ENCODE results near the gene CPLANE1. TPM values are rescaled to one million over a fixed set of nuclear protein-coding genes. Genes with fewer than 3 reads are reported as not detected.
A peak's percentile ranks its signal among the peaks of the same experiment; 100 is the strongest.
"Not testable (repeated sequence)": the region's sequence is repeated elsewhere in the genome, so short reads cannot be mapped to it uniquely, and the experiment has no call there.

CPLANE1 gene
- total RNA-seq, 1 donor from 2014 or later, result 13.1 TPM

DNA sequence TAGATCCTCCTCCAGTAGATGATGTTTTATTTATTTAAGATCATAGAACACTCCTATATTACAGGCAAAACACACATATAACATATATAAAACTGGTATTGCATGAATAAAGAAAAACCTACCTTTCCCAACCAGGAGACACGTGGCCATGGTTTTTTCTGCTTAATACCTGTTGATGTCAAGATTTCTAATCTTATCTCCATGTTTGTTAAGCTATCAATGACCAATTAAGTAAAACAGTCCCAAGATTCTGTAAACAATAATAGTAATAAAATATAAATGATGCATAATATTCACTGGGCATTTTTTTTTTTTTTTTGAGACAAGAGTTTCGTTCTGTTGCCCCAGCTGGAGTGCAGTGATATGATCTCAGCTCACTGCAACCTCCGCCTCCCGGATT lies 1.7 kb downstream of the CPLANE1 start:
- TF ChIP-seq, protein P1, sequence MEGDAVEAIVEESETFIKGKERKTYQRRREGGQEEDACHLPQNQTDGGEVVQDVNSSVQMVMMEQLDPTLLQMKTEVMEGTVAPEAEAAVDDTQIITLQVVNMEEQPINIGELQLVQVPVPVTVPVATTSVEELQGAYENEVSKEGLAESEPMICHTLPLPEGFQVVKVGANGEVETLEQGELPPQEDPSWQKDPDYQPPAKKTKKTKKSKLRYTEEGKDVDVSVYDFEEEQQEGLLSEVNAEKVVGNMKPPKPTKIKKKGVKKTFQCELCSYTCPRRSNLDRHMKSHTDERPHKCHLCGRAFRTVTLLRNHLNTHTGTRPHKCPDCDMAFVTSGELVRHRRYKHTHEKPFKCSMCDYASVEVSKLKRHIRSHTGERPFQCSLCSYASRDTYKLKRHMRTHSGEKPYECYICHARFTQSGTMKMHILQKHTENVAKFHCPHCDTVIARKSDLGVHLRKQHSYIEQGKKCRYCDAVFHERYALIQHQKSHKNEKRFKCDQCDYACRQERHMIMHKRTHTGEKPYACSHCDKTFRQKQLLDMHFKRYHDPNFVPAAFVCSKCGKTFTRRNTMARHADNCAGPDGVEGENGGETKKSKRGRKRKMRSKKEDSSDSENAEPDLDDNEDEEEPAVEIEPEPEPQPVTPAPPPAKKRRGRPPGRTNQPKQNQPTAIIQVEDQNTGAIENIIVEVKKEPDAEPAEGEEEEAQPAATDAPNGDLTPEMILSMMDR (IDR thresholded peaks at IDR 0.05), result no peak
- H3K9me3 ChIP-seq, result no peaks in the 10 kb centered on the region
- intact Hi-C loops (cut with DNase I), result loop anchor here (5.0 kb wide), 1 partner anchor 125 kb away; the partner anchor contains the start of gene NUP155
- no peak for DNase-seq (ENCODE audit: low spot score in 2 of 2)
- H3K27ac ChIP-seq, result no peak overlapping the region
- peaks cover 6 to 15% of the 10 kb centered on the region in 2 donors for H3K4me1 ChIP-seq
- H3K4me3 ChIP-seq, result peak overlapping the region; percentile 90 to 99
- peaks cover 0 to 8% of the 10 kb centered on the region in 2 donors for H3K36me3 ChIP-seq
- no peaks in the 10 kb centered on the region for H3K27me3 ChIP-seq

DNA sequence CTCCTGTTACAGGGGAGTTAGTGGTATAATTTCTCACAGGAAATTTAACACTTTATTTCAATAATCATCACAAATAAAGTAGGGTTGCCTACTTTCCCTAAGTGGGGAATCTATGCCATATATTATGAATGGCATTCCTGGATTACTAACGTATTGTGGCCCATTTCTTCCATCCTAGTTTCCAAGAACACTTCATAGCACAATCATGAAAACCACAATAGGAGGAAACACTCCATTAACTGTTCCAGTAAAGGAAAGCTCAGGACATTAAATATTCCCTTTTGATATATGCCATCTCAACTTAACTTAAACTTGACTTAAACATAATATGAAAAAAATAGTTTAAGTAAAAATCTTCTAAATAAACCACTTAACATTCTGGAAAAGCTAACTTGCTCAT lies 2.1 kb downstream of the CPLANE1 start:
- no peak for DNase-seq (ENCODE audit: low spot score in 2 of 2)
- Histone ChIP-seq H3K4me3 (no peak overlapping the region), H3K27me3 (no peaks in the 10 kb centered on the region), H3K27ac (no peak overlapping the region), H3K9me3 (no peaks in the 10 kb centered on the region), H3K36me3 (peaks cover 2 to 11% of the 10 kb centered on the region in 2 donors), H3K4me1 (peaks cover 6 to 15% of the 10 kb centered on the region in 2 donors)
- intact Hi-C loops (cut with DNase I), result loop anchor here (5.0 kb wide), 1 partner anchor 125 kb away; the partner anchor contains the start of gene NUP155
- TF ChIP-seq, protein P1 (IDR thresholded peaks at IDR 0.05), result no peak

DNA sequence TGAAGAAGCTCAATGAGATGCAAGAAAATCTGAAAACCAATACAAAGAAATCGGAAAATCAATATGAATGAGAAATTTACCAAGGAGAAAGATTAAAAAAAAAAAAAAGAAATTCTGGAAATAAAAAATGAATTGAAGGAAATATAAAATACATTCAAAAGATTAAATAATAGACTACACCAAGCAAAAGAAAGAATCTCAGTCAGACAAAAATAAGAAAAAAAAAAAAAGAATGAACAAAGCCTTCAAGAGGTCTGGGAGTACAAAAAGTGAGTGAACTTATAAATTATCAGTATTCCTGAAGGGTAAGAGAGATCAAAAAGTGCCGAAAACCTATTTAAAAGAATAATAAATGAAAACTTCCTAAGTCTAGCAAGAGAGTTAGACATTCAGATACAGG lies 14.9 kb downstream of the CPLANE1 start:
- Histone ChIP-seq H3K9me3 (peaks cover 0 to 12% of the 10 kb centered on the region in 2 donors), H3K27ac (no peak overlapping the region), H3K4me1 (no peaks in the 10 kb centered on the region), H3K27me3 (no peaks in the 10 kb centered on the region), H3K4me3 (no peak overlapping the region), H3K36me3 (peaks cover 31 to 68% of the 10 kb centered on the region in 2 donors)
- no peak for DNase-seq (ENCODE audit: low spot score in 2 of 2)
- TF ChIP-seq, protein P1 (IDR thresholded peaks at IDR 0.05), result no peak
- intact Hi-C loops (cut with DNase I), result no loop called here

DNA sequence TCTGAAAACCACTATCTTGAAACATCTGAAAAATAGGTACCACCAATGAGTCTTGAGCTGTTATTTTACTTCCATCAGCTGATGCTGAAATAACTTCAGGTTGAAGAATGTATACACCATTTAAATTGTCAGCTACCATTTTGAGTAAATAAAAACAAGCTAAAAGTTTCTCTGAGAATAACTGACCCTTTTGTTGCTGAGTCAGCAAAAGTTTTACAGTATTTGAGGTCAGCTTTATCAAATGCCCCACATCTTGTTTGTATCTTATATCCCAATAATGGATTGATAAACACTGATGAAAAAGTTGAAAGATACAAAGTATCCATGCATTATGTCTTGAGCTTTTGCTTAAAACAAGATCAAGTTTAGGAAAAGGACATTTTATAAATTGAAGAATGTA lies 22.8 kb downstream of the CPLANE1 start:
- Histone ChIP-seq H3K9me3 (no peaks in the 10 kb centered on the region), H3K4me3 (no peak overlapping the region), H3K27me3 (no peaks in the 10 kb centered on the region), H3K4me1 (no peaks in the 10 kb centered on the region), H3K36me3 (peaks cover 34 to 56% of the 10 kb centered on the region in 2 donors), H3K27ac (no peak overlapping the region)
- no peak for DNase-seq (ENCODE audit: low spot score in 2 of 2)
- TF ChIP-seq, protein P1 (IDR thresholded peaks at IDR 0.05), result no peak
- intact Hi-C loops (cut with DNase I), result no loop called here

DNA sequence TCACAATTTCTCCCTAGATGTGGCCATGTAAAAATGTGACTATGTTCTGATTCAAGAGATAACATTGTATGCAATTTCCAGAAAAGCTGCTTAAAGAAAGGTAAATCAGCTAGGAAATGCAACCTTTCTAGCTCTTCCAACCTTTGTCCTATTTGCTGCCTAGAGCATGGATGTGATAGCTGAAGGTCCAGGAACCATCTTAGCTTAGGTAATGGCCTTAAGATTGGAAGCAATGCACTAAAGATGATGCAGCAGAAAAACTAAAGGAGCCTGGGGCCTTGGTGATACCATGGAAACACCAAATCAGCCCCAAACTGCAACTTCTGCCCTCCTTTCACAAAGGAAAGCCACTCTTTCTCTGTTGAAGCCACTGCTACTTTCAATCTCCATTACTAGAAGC lies 27.0 kb downstream of the CPLANE1 start:
- Histone ChIP-seq H3K36me3 (peaks cover 30 to 70% of the 10 kb centered on the region in 2 donors), H3K27ac (no peak overlapping the region)

DNA sequence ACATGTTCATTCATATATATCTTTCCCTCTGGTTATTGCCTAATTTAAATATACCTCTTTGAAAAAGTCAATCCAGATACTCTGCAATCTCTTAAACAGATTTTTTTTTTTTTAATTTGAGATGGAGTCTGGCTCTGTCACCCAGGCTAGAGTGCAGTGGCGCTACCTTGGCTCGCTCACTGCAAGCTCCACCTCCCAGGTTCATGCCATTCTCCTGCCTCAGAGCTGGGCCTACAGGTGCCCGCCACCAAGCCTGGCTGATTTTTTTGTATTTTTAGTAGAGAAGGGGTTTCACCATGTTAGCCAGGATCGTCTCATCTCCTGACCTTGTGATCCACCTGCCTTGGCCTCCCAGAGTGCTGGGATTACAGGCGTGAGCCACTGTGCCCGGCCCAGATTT lies 28.8 kb downstream of the CPLANE1 start:
- DNase-seq (ENCODE audit: low spot score in 2 of 2); H3K27ac ChIP-seq; intact Hi-C loops (cut with DNase I); H3K27me3 ChIP-seq; H3K4me1 ChIP-seq; H3K9me3 ChIP-seq; H3K4me3 ChIP-seq: not testable (repeated sequence)
- peaks cover 29 to 74% of the 10 kb centered on the region in 2 donors for H3K36me3 ChIP-seq

More for the DNA sequence above, 27.0 kb downstream of the CPLANE1 start:
- H3K4me3 ChIP-seq, result no peak overlapping the region
- H3K4me1 ChIP-seq, result no peaks in the 10 kb centered on the region
- intact Hi-C loops (cut with DNase I), result no loop called here
- no peak for DNase-seq (ENCODE audit: low spot score in 2 of 2)
- no peaks in the 10 kb centered on the region for H3K27me3 ChIP-seq
- H3K9me3 ChIP-seq, result no peaks in the 10 kb centered on the region
- TF ChIP-seq, protein P1 (IDR thresholded peaks at IDR 0.05), result no peak

DNA sequence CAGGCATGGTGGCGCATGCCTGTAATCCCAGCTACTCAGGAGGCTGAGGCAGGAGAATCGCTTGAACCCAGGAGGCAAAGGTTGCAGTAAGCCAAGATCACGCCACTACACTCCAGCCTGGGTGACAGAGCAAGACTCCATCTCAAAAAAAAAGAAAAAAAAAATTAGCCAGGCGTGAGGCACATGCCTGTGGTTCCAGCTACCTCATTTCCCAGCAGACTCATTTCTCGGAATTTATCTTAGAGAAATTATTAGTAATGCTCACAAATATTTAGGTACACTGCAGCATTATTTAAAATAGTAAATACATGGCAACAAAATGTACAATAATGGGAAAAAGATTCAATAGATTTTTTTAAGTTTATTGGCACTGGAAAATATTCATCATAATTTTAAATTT lies 29.8 kb downstream of the CPLANE1 start:
- H3K9me3 ChIP-seq; H3K4me1 ChIP-seq; H3K27ac ChIP-seq; H3K4me3 ChIP-seq; intact Hi-C loops (cut with DNase I); DNase-seq (ENCODE audit: low spot score in 2 of 2); H3K27me3 ChIP-seq: not testable (repeated sequence)
- peaks cover 22 to 72% of the 10 kb centered on the region in 2 donors for H3K36me3 ChIP-seq

Measured in ascending aorta (tissue), 2 donors.